ENCODE data around the gene EPB41L5. TPM values are rescaled to one million over a fixed set of nuclear protein-coding genes. Genes with fewer than 3 reads are reported as not detected.

EPB41L5 gene
- 14.4 and 14.6 TPM in 2 replicates for total RNA-seq

DNA sequence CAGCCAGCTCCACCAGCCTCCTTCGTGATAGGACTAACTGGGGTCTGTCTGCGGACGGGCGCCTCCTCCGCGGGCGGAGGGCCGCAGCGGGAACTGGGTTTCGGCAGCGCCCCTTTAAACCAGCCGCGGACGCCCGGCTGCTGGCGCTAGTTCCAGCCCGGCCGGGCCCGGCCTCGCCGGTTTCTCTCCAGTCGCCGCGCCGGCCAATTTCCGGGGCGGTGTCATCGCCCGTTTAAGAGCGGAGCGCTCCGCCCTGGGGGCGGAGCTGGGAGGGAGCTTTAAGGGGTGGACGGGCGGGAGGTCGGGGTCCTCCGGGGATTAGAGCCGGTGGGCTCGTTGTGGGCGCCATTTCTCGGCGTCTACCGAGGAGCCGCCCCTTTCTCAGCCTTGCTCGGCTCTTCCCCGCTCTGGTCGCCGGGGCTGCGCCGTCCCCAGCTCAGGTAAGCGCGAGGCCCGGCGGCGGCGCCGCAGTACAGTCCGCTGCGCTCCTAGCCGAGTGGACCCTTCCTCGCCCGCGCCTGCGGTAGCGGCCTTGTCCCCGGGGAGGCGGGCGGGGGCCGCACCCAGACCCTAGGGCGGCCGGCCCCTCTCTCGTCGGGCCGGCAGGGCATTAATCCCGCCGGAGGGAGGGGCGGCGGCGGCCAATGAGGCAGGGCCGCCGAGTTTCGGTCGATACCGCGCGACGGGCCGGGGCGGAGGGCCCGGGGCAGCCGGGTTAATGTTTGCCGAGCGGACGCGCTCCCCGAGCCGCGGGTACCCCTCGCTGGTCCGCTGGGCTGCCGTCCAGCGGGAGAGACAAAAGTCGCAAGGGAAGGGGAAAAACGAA, at the start of gene EPB41L5:
Gene EPB41L5, plus strand, starts transcription at position 307 of the 826 bp plus-strand sequence. CDS start 6,008 bp downstream, outside the sequence.

DNA sequence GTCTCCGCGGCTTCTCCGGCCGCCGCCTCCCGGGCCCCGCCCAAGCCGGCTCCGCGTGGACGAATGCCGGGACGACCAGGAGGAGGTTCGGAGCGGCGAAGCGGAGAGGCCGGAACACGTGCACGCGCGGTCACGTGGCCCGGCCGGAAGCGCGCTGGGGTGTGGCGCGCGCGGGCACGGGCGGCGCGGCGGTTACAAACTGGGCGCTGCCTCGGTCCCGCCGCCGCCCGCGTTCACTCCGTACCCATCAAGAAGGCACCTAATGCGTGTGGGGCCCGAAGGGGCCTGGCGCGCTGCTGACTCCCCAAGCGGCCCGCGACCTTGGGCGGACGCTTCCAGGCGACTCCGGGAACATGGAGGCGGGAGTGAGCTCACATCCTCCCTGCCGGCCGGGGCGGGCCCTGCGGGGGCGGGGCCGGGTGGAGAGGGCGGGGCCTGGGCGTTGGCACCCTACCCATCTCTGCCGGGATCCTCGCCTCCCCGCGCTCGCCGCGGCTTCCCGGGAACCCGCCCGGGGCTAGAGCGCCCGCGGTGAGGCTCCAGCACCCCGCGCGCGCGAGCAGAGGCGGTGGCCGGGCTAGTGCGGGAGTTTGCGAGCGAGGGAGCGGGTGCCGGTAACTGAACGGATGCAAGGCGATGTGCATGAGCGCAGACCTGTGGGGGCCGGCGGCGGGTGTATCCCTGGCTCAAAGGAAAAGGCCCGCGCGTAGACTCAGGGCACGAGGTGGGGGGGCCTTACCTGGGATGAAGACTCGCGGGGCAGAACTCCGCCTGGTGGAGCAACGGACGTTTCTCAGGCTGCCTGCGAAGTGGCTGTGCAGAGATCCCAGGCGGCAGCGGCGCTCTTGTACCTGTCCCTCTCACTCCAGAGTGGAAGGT, 210.4 kb downstream of the EPB41L5 start, which contains the start of gene TMEM185B:
Gene TMEM185B, minus strand, starts transcription at position 367 of the 879 bp plus-strand sequence. CDS start 424 bp downstream, outside the sequence.

Small RNA genes lying within 50 kb of the gene (small RNA-seq; reads per million reads assigned to genes)
- gene MTND4LP14 (ENCODE audit: low replicate concordance) (not detected), gene RF00019 (ENCODE audit: low replicate concordance) (not detected)

Other genes with a start within 250 kb of the EPB41L5 start
- gene TMEM185B, start 210.3 kb downstream of the EPB41L5 start, total RNA-seq, result 35.9 and 47.1 TPM in 2 replicates
- gene RALB, start 239.8 kb downstream of the EPB41L5 start, total RNA-seq, result 44.4 and 67.4 TPM in 2 replicates